ENCODE results near the gene PILRA. TPM values are rescaled to one million over a fixed set of nuclear protein-coding genes. Genes with fewer than 3 reads are reported as not detected.

The PILRA gene
- total and polyA plus RNA-seq, 2 of the 8 experiments (the other 6 are each of a cell fraction or from before 2014, with no cell fraction given), result 7.6 to 10.6 TPM

GRCh38 chr7:100407285-100408180 is 34.2 kb downstream of the PILRA start:
- Histone ChIP-seq H3K56ac (replicated peaks; ENCODE audit: insufficient read length, low read depth, low read length) (no peak overlapping the region), H3K4me2 (ENCODE audit: insufficient read depth in 1 of 2, low read depth in 2 of 2, low read length in 2 of 2) (no peak overlapping the region), H4K8ac (ENCODE audit: extremely low read depth, insufficient read depth, low read length) (no peak overlapping the region), H3K4me3 (ENCODE audit: extremely low read depth in 1 of 4, insufficient read depth in 2 of 4, low read depth in 3 of 4, low read length in 4 of 4) (no peak overlapping the region), H3K9me3 (ENCODE audit: insufficient read depth in 2 of 2, low read depth in 1 of 2, low read length in 1 of 2) (no peaks in the 10 kb centered on the region), H3K14ac (ENCODE audit: insufficient read length) (no peak overlapping the region), H2AFZ (ENCODE audit: low read length) (no peak overlapping the region), H4K91ac (replicated peaks; ENCODE audit: insufficient read length, low read length) (no peak overlapping the region), H2BK120ac (replicated peaks; ENCODE audit: low read depth, low read length) (no peak overlapping the region), H4K20me1 (replicated peaks in 1 of 2; ENCODE audit: control insufficient read depth in 1 of 2, insufficient read depth in 2 of 2, low read length in 2 of 2) (no peaks in the 10 kb centered on the region), H3K9ac (replicated peaks in 1 of 4; ENCODE audit: extremely low read depth in 1 of 4, low read depth in 3 of 4, low read length in 3 of 4) (no peak overlapping the region), H2AK5ac (ENCODE audit: low read depth, low read length) (no peak overlapping the region), H2BK20ac (ENCODE audit: low read length) (no peak overlapping the region), H3K23me2 (ENCODE audit: low read depth, low read length) (no peaks in the 10 kb centered on the region), H3K23ac (ENCODE audit: insufficient read length) (no peak overlapping the region), H3K4me1 (replicated peaks in 1 of 4; ENCODE audit: control insufficient read depth in 3 of 4, insufficient read depth in 4 of 4, low read length in 3 of 4) (no peaks in the 10 kb centered on the region), H3K18ac (ENCODE audit: extremely low read depth, low read length) (no peak overlapping the region), H3K4ac (replicated peaks; ENCODE audit: insufficient read length, low read depth, low read length) (no peak overlapping the region), H3K27ac (ENCODE audit: low read depth, low read length) (no peak overlapping the region), H3K79me1 (ENCODE audit: low read depth, low read length) (no peaks in the 10 kb centered on the region), H2BK5ac (ENCODE audit: low read depth, low read length) (no peak overlapping the region), H3K79me2 (ENCODE audit: control insufficient read depth in 1 of 2, insufficient read depth in 2 of 2, low read length in 2 of 2) (no peaks in the 10 kb centered on the region), H2BK12ac (ENCODE audit: low read depth, low read length) (no peak overlapping the region), H3K36me3 (ENCODE audit: control insufficient read depth in 2 of 4, insufficient read depth in 4 of 4, low read length in 3 of 4) (no peaks in the 10 kb centered on the region), H4K5ac (ENCODE audit: insufficient read length, low read depth, low read length) (no peak overlapping the region), H3K27me3 (replicated peaks in 1 of 4; ENCODE audit: control insufficient read depth in 3 of 4, extremely low read depth in 1 of 4, insufficient read depth in 3 of 4, low read length in 3 of 4) (no peaks in the 10 kb centered on the region; a peak in 1 of 7 replicates), H2BK15ac (ENCODE audit: low read length) (no peak overlapping the region)
- DNase-seq (ENCODE audit: low read depth in 1 of 2, low spot score in 2 of 2), result peak in 1 of 2 experiments; percentile 51
- ChIA-PET POLR2A (ENCODE audit: partially characterized antibody) (interaction anchor here (0.5 to 2.3 kb wide), 7 partner anchors 22 to 118 kb away, joined by 3 to 12 read pairs (median 3); partner anchors contain the start of genes MEPCE and ZCWPW1), CTCF (ENCODE audit: partially characterized antibody) (interaction anchor here (0.6 to 4.4 kb wide), 34 partner anchors 8 to 392 kb away, joined by 3 to 41 read pairs (median 5); partner anchors contain the start of genes PILRB and POP7)
- peak; percentile 70 for FAIRE-seq
- WGBS, 2 experiments (ENCODE audit: extremely low coverage in 1 of 2, insufficient coverage in 1 of 2, insufficient read length in 1 of 2, insufficient replicate concordance in 2 of 2, low coverage in 1 of 2, low lambda C conversion rate in 2 of 2, missing lambda C conversion rate in 1 of 2), result 63% methylated on average over 12 of the region's 12 CpGs; no CpG with 5 or more reads in 1 of the 2 experiments
- TF ChIP-seq RFX5 (IDR thresholded peaks at IDR 0.05; ENCODE audit: borderline replicate concordance, low read depth, low read length), result no peak
- no peak for TF ChIP-seq CHD2 (IDR thresholded peaks at IDR 0.05; ENCODE audit: low read length)
- no peak for TF ChIP-seq SP4 (IDR thresholded peaks at IDR 0.05; ENCODE audit: low read length)
- TF ChIP-seq TAF1 (IDR thresholded peaks at IDR 0.05; ENCODE audit: low read depth, low read length), result no peak
- TF ChIP-seq SIRT6 (IDR thresholded peaks at IDR 0.05; ENCODE audit: low read length), result no peak
- no peak for TF ChIP-seq EGR1 (IDR thresholded peaks at IDR 0.05; ENCODE audit: borderline replicate concordance, low read depth, low read length)
- TF ChIP-seq KDM5A (IDR thresholded peaks at IDR 0.05; ENCODE audit: low read length), result no peak
- no peak for TF ChIP-seq PHF8 (conservative IDR thresholded peaks at IDR 0.05; ENCODE audit: low read depth, low read length)
- no peak for TF ChIP-seq NRF1 (IDR thresholded peaks at IDR 0.05; ENCODE audit: low read depth, low read length)
- TF ChIP-seq POLR2A (IDR thresholded peaks at IDR 0.05; ENCODE audit: control extremely low read depth in 1 of 2, low read depth in 2 of 2, low read length in 2 of 2), result no peak
- no peak for TF ChIP-seq USF2 (IDR thresholded peaks at IDR 0.05; ENCODE audit: low read length)
- TF ChIP-seq ASH2L (IDR thresholded peaks at IDR 0.05; ENCODE audit: low read length), result no peak
- peak; percentile 42; the same call in 1 of the 2 replicates for TF ChIP-seq JUND (IDR thresholded peaks at IDR 0.05; ENCODE audit: low read length)
